Measurements from ENCODE around the gene CCDC47. TPM values are rescaled to one million over a fixed set of nuclear protein-coding genes. Genes with fewer than 3 reads are reported as not detected.

The CCDC47 gene
- polyA plus RNA-seq, 3 donors = 15.2 to 56.4 (median 43.0) TPM

DNA sequence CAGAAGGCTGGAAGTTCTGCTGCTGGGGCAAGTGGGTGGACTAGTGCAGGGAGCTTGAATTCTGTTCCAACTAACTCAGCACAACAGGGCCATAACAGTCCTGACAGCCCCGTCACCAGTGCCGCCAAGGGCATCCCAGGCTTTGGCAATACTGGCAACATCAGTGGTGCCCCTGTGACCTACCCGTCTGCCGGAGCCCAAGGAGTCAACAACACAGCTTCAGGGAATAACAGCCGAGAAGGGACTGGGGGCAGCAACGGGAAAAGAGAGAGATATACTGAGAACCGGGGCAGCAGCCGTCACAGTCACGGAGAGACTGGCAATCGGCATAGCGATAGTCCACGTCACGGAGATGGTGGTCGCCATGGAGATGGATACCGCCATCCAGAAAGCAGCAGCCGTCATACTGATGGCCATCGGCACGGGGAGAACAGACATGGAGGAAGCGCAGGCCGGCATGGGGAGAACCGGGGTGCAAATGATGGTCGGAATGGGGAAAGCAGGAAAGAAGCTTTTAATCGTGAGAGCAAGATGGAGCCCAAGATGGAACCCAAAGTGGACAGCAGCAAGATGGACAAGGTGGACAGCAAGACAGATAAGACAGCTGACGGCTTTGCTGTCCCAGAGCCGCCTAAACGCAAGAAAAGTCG, 44.5 kb upstream of the CCDC47 start:
- Mint-ChIP-seq H3K4me3 (no peak overlapping the region), H3K27me3 (ENCODE audit: low read depth in 3 of 3) (no peaks in the 10 kb centered on the region), H3K27ac (peak overlapping the region in 2 of 7 donors; percentile 13 to 73), H3K36me3 (peaks cover 96 to 100% of the 10 kb centered on the region in 2 donors), H3K9me3 (peaks cover 0 to 1% (median 0%) of the 10 kb centered on the region in 7 donors), H3K4me1 (peaks cover 7% of the 10 kb centered on the region)
- Histone ChIP-seq H3K4me3 (replicated peaks in 1 of 3; ENCODE audit: low read depth in 2 of 3, low read length in 3 of 3) (no peak overlapping the region), H3K27ac (ENCODE audit: low read depth in 1 of 2, low read length in 2 of 2) (no peak overlapping the region), H2AFZ (ENCODE audit: insufficient read depth, low read depth, low read length, poor library complexity, severe bottlenecking) (no peak overlapping the region), H3K4me1 (ENCODE audit: control insufficient read depth in 1 of 2, insufficient read depth in 2 of 2, low read length in 2 of 2) (no peaks in the 10 kb centered on the region), H3K79me2 (ENCODE audit: insufficient read depth, low read length) (peaks cover 16% of the 10 kb centered on the region), H3K36me3 (replicated peaks in 1 of 2; ENCODE audit: control insufficient read depth in 1 of 2, insufficient read depth in 2 of 2, low read length in 2 of 2) (peaks cover 98 to 100% of the 10 kb centered on the region in 2 donors), H3K9me3 (replicated peaks in 1 of 2; ENCODE audit: control insufficient read depth in 1 of 2, insufficient read depth in 1 of 2, low read length in 2 of 2) (no peaks in the 10 kb centered on the region), H3K27me3 (ENCODE audit: control insufficient read depth in 2 of 2, insufficient read depth in 2 of 2, low read length in 2 of 2) (no peaks in the 10 kb centered on the region), H3K9ac (ENCODE audit: insufficient read depth, low read length, poor library complexity, severe bottlenecking) (no peak overlapping the region), H4K20me1 (ENCODE audit: insufficient read depth, low read length) (peaks cover 54% of the 10 kb centered on the region), H3K4me2 (replicated peaks; ENCODE audit: extremely low read depth, low read length, poor library complexity, severe bottlenecking) (no peak overlapping the region)
- intact Hi-C loops (cut with micrococcal nuclease) = no loop called here
- 98% methylated on average over 27 of the region's 27 CpGs for WGBS (ENCODE audit: insufficient coverage)
- TF ChIP-seq, protein P1, sequence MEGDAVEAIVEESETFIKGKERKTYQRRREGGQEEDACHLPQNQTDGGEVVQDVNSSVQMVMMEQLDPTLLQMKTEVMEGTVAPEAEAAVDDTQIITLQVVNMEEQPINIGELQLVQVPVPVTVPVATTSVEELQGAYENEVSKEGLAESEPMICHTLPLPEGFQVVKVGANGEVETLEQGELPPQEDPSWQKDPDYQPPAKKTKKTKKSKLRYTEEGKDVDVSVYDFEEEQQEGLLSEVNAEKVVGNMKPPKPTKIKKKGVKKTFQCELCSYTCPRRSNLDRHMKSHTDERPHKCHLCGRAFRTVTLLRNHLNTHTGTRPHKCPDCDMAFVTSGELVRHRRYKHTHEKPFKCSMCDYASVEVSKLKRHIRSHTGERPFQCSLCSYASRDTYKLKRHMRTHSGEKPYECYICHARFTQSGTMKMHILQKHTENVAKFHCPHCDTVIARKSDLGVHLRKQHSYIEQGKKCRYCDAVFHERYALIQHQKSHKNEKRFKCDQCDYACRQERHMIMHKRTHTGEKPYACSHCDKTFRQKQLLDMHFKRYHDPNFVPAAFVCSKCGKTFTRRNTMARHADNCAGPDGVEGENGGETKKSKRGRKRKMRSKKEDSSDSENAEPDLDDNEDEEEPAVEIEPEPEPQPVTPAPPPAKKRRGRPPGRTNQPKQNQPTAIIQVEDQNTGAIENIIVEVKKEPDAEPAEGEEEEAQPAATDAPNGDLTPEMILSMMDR (IDR thresholded peaks at IDR 0.05) = no peak
- no peak for DNase-seq

DNA sequence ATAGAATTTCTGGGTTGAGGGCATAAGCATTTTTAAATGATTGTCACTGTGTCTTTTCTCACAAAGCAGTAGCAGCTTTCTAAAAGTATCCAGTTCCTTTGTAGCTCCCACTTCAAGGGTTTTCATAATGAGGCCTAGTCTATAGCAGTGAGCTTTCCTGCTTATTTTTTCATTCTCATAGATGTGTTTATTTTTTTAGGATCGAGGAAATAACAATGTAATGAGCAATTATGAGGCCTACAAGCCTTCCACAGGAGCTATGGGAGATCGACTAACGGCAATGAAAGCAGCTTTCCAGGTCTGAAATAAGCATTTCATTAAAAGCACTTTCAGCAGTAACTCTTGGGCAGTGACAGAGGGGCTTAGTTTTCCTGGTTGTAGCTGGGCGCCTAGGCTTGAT, 43.3 kb upstream of the CCDC47 start:
- peaks cover 95 to 100% of the 10 kb centered on the region in 2 donors for H3K36me3 Mint-ChIP-seq
- Histone ChIP-seq H4K20me1 (ENCODE audit: insufficient read depth, low read length) (peaks cover 42% of the 10 kb centered on the region), H3K4me3 (replicated peaks in 1 of 3; ENCODE audit: low read depth in 2 of 3, low read length in 3 of 3) (no peak overlapping the region), H3K36me3 (replicated peaks in 1 of 2; ENCODE audit: control insufficient read depth in 1 of 2, insufficient read depth in 2 of 2, low read length in 2 of 2) (peaks cover 98 to 100% of the 10 kb centered on the region in 2 donors), H3K27me3 (ENCODE audit: control insufficient read depth in 2 of 2, insufficient read depth in 2 of 2, low read length in 2 of 2) (no peaks in the 10 kb centered on the region), H3K4me1 (ENCODE audit: control insufficient read depth in 1 of 2, insufficient read depth in 2 of 2, low read length in 2 of 2) (no peaks in the 10 kb centered on the region), H3K27ac (ENCODE audit: low read depth in 1 of 2, low read length in 2 of 2) (peak overlapping the region in 1 of 2 donors; percentile 17), H3K4me2 (replicated peaks; ENCODE audit: extremely low read depth, low read length, poor library complexity, severe bottlenecking) (no peak overlapping the region), H3K9ac (ENCODE audit: insufficient read depth, low read length, poor library complexity, severe bottlenecking) (no peak overlapping the region), H2AFZ (ENCODE audit: insufficient read depth, low read depth, low read length, poor library complexity, severe bottlenecking) (no peak overlapping the region), H3K79me2 (ENCODE audit: insufficient read depth, low read length) (peaks cover 16% of the 10 kb centered on the region), H3K9me3 (replicated peaks in 1 of 2; ENCODE audit: control insufficient read depth in 1 of 2, insufficient read depth in 1 of 2, low read length in 2 of 2) (no peaks in the 10 kb centered on the region)
- no peak for DNase-seq
- no peak overlapping the region for H3K4me3 Mint-ChIP-seq
- TF ChIP-seq, protein P1 (IDR thresholded peaks at IDR 0.05) = no peak
- H3K9me3 Mint-ChIP-seq = peaks cover 0 to 1% (median 0%) of the 10 kb centered on the region in 7 donors
- H3K4me1 Mint-ChIP-seq = peaks cover 5% of the 10 kb centered on the region
- intact Hi-C loops (cut with micrococcal nuclease) = no loop called here
- 100% methylated on average over 2 of the region's 4 CpGs for WGBS (ENCODE audit: insufficient coverage)
- H3K27me3 Mint-ChIP-seq (ENCODE audit: low read depth in 3 of 3) = no peaks in the 10 kb centered on the region
- peak overlapping the region in 1 of 7 donors; percentile 2 for H3K27ac Mint-ChIP-seq
